Prostate gland (tissue), 2 donors: ENCODE measurements around the gene NXPH4. TPM values are rescaled to one million over a fixed set of nuclear protein-coding genes. Genes with fewer than 3 reads are reported as not detected.

Experiments used
- DNase-seq: peaks from one replicate; pipeline ENCODE4 v3.0.0-alpha.2; 2019; ENCODE audit warnings: low spot score
- H3K27ac ChIP-seq, 2 donors: fragments of 200-600 bp; sonication (generic); 2 replicates each; pipeline ENCODE4 v1.5.1; 2017 to 2019
- H3K27me3 ChIP-seq: fragments of 200-600 bp; sonication (generic); replicated peaks from 2 replicates; pipeline ENCODE4 v1.5.1; 2019; ENCODE audit not compliant: insufficient read depth
- H3K36me3 ChIP-seq, 2 donors: fragments of 200-600 bp; sonication (generic); 1 replicate in 1 of 2; 2 replicates in 1 of 2; pipeline versions ENCODE4 v1.5.1 to v1.8.1; 2017 to 2019
- H3K4me1 ChIP-seq: fragments of 200-600 bp; sonication (generic); replicated peaks from 2 replicates; pipeline ENCODE4 v1.5.1; 2019
- H3K4me3 ChIP-seq, 2 donors: fragments of 200-600 bp; sonication (generic); 2 replicates each; pipeline ENCODE4 v1.5.1; 2017 to 2019
- H3K9me3 ChIP-seq: fragments of 200-600 bp; sonication (generic); 2 replicates; pipeline ENCODE4 v1.5.1; 2017
- CTCF ChIP-seq, 4 experiments: fragments of 200-600 bp in 2 of 4; fragments of 450-650 bp in 2 of 4; sonication (generic) in 2 of 4; IDR thresholded peaks; 1 replicate in 3 of 4; 2 replicates in 1 of 4; pipeline ENCODE4 v1.5.1; 2016 to 2019; ENCODE audit warnings: antibody characterized with exemption in 4 of 4, mild to moderate bottlenecking in 2 of 4, moderate library complexity in 2 of 4
- POLR2A ChIP-seq: fragments of 450-650 bp; IDR thresholded peaks from one replicate; pipeline ENCODE4 v1.6.1; 2016; ENCODE audit warnings: antibody characterized with exemption, mild to moderate bottlenecking
- POLR2AphosphoS5 ChIP-seq: sonication (generic); formaldehyde crosslinking; IDR thresholded peaks from one replicate; pipeline ENCODE4 v1.6.1; 2017; ENCODE audit warnings: antibody characterized with exemption
- WGBS: methylation state at CpG from one replicate; pipeline ENCODE4 v1.1.5; 2018; 5-methylcytosine and 5-hydroxymethylcytosine counted together
- intact Hi-C: fragments of 100-400 bp; cut with DNase I; formaldehyde crosslinking; loops from one replicate; pipeline ENCODE4 v1.14.2; 2022
- total RNA-seq, 2 donors: library from RNA; depleted of rRNA; stranded (reverse); fragments of >200 nt; gene quantifications; one replicate each; pipeline ENCODE4 v1.1.0, GENCODE V29; 2016

The NXPH4 gene
- total RNA-seq, 2 donors from 2014 or later: 10.2 to 18.1 TPM

GRCh38 chr12:57203791-57204190 is 12.8 kb upstream of the NXPH4 start:
- Histone ChIP-seq H3K27ac (no peak overlapping the region), H3K9me3 (no peaks in the 10 kb centered on the region), H3K4me1 (no peaks in the 10 kb centered on the region), H3K36me3 (peaks cover 17 to 23% of the 10 kb centered on the region in 2 donors), H3K27me3 (no peaks in the 10 kb centered on the region), H3K4me3 (no peak overlapping the region)
- whole genome bisulfite sequencing: 82% methylated on average over 11 of the region's 11 CpGs
- no peak for TF ChIP-seq POLR2AphosphoS5
- TF ChIP-seq CTCF (IDR thresholded peaks at IDR 0.05): no peak
- no peak for TF ChIP-seq POLR2A
- no peak for DNase-seq
- intact Hi-C loops: no loop called here

DNA sequence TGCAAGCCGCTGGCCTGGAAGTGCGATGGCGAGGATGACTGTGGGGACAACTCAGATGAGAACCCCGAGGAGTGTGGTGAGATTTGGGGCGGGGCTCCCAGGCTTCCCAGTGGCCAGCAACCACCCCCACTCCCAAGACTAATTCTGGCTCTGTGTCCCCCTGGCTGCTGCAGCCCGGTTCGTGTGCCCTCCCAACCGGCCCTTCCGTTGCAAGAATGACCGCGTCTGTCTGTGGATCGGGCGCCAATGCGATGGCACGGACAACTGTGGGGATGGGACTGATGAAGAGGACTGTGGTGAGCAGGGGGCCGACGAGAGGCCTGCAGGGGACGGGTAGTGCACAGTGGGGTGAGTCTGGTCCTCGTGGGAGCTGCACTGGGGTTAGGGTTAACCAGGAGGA is 12.1 kb upstream of the NXPH4 start:
- no peak for DNase-seq
- H3K36me3 ChIP-seq: peaks cover 17 to 23% of the 10 kb centered on the region in 2 donors
- no peaks in the 10 kb centered on the region for H3K27me3 ChIP-seq
- no peaks in the 10 kb centered on the region for H3K9me3 ChIP-seq
- no peak for TF ChIP-seq POLR2A
- no peak for TF ChIP-seq CTCF (IDR thresholded peaks at IDR 0.05)
- TF ChIP-seq POLR2AphosphoS5: no peak
- no peak overlapping the region for H3K27ac ChIP-seq
- WGBS: 88% methylated on average over 19 of the region's 19 CpGs
- intact Hi-C loops: no loop called here
- no peaks in the 10 kb centered on the region for H3K4me1 ChIP-seq
- no peak overlapping the region for H3K4me3 ChIP-seq

- DNase-seq: no peak
- Histone ChIP-seq H3K27me3 (no peaks in the 10 kb centered on the region), H3K36me3 (peaks cover 17 to 23% of the 10 kb centered on the region in 2 donors), H3K27ac (no peak overlapping the region), H3K4me3 (no peak overlapping the region), H3K9me3 (no peaks in the 10 kb centered on the region), H3K4me1 (no peaks in the 10 kb centered on the region)
- WGBS: 93% methylated on average over 13 of the region's 26 CpGs
- TF ChIP-seq POLR2A (no peak), CTCF (IDR thresholded peaks at IDR 0.05) (no peak), POLR2AphosphoS5 (no peak)
- intact Hi-C loops: no loop called here
Measured at GRCh38 chr12:57205186-57205585, 11.4 kb upstream of the NXPH4 start.

DNA sequence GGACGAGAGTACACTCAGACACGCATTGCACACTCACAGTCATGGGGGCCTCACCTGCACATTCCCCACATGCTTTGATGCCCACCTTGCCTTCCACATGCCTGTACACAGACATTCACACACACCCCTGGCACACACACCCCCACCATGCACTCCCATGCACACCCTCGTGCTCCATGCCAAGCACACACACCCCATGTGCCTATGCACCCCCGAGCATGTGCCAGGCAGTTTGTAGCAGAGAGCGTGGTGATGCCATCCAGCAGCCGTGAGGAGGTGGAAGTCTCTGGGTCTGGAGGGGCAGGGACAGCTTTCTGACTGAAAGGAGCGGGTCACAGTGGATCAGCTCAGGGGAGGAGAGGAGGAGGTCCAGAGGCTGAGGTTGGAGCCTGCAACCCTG is 10.7 kb upstream of the NXPH4 start:
- Histone ChIP-seq H3K9me3 (no peaks in the 10 kb centered on the region), H3K27ac (no peak overlapping the region), H3K36me3 (peaks cover 16 to 17% of the 10 kb centered on the region in 2 donors), H3K4me1 (no peaks in the 10 kb centered on the region), H3K4me3 (no peak overlapping the region), H3K27me3 (no peaks in the 10 kb centered on the region)
- DNase-seq: no peak
- intact Hi-C loops: no loop called here
- 79% methylated on average over 7 of the region's 7 CpGs for WGBS
- no peak for TF ChIP-seq CTCF (IDR thresholded peaks at IDR 0.05)
- TF ChIP-seq POLR2A: no peak
- TF ChIP-seq POLR2AphosphoS5: no peak

GRCh38 chr12:57207731-57208630 is 8.6 kb upstream of the NXPH4 start:
- no peak for TF ChIP-seq POLR2AphosphoS5
- TF ChIP-seq CTCF (IDR thresholded peaks at IDR 0.05): no peak
- no peak for TF ChIP-seq POLR2A
- 88% methylated on average over 29 of the region's 29 CpGs for WGBS

More at GRCh38 chr12:57207731-57208630, 8.6 kb upstream of the NXPH4 start:
- no peak overlapping the region for H3K4me3 ChIP-seq
- H3K27ac ChIP-seq: no peak overlapping the region
- no peaks in the 10 kb centered on the region for H3K4me1 ChIP-seq
- peaks cover 11 to 12% of the 10 kb centered on the region in 2 donors for H3K36me3 ChIP-seq
- H3K27me3 ChIP-seq: no peaks in the 10 kb centered on the region
- H3K9me3 ChIP-seq: no peaks in the 10 kb centered on the region
- DNase-seq: no peak
- intact Hi-C loops: no loop called here
